HG03095 (cell line): Measurements from ENCODE around the gene SEC14L1.

Source experiments
- ATAC-seq: cut with Tn5 transposase; IDR thresholded peaks from one replicate; pipeline ENCODE4 v1.9.1; 2021; ENCODE audit warnings: moderate library complexity; ENCODE audit not compliant: unreplicated experiment

SEC14L1 gene

GRCh38 chr17:77211681-77212080 lies 70.9 kb downstream of the SEC14L1 start:
- ATAC-seq: no peak

- ATAC-seq: peak; percentile 63
Observed at GRCh38 chr17:77212081-77212832, 71.5 kb downstream of the SEC14L1 start.

GRCh38 chr17:77212833-77213777 lies 72.3 kb downstream of the SEC14L1 start:
- ATAC-seq: no peak

- ATAC-seq: no peak
Observed at GRCh38 chr17:77213778-77214132, 73.0 kb downstream of the SEC14L1 start.

- no peak for ATAC-seq
Observed at GRCh38 chr17:77214328-77214727, 73.6 kb downstream of the SEC14L1 start.

- no peak for ATAC-seq
Observed at GRCh38 chr17:77214743-77215142, 74.0 kb downstream of the SEC14L1 start.

- no peak for ATAC-seq
Observed at GRCh38 chr17:77215281-77215680, 74.5 kb downstream of the SEC14L1 start.

- no peak for ATAC-seq
Observed at GRCh38 chr17:77216486-77216885, 75.7 kb downstream of the SEC14L1 start.

GRCh38 chr17:77217123-77217522 lies 76.4 kb downstream of the SEC14L1 start:
- ATAC-seq: no peak

- no peak for ATAC-seq
Observed at GRCh38 chr17:77217566-77217965, 76.8 kb downstream of the SEC14L1 start.

- ATAC-seq: no peak
Observed at GRCh38 chr17:77218902-77219301, 78.1 kb downstream of the SEC14L1 start.

GRCh38 chr17:77222356-77222755 lies 81.6 kb downstream of the SEC14L1 start:
- ATAC-seq: no peak

GRCh38 chr17:77223642-77224420 lies 83.1 kb downstream of the SEC14L1 start:
- ATAC-seq: no peak

- ATAC-seq: no peak
Observed at GRCh38 chr17:77225265-77225664, 84.5 kb downstream of the SEC14L1 start.

- ATAC-seq: no peak
Observed at GRCh38 chr17:77227461-77228240, 86.9 kb downstream of the SEC14L1 start.

- no peak for ATAC-seq
Observed at GRCh38 chr17:77228241-77228752, 87.5 kb downstream of the SEC14L1 start.

- ATAC-seq: no peak
Observed at GRCh38 chr17:77228816-77229215, 88.0 kb downstream of the SEC14L1 start.

GRCh38 chr17:77229786-77230435 lies 89.1 kb downstream of the SEC14L1 start:
- ATAC-seq: no peak

- no peak for ATAC-seq
Observed at GRCh38 chr17:77230436-77230830, 89.7 kb downstream of the SEC14L1 start.
